GM04504 (cell line): Measurements from ENCODE around the gene OR2D3.
"Not testable (repeated sequence)": the region's sequence is repeated elsewhere in the genome, so short reads cannot be mapped to it uniquely, and the experiment has no call there.

ENCODE experiments used
- DNase-seq: peaks from one replicate; pipeline ENCODE4 v3.0.0-alpha.2; 2012; ENCODE audit warnings: low read depth

OR2D3 gene

DNA sequence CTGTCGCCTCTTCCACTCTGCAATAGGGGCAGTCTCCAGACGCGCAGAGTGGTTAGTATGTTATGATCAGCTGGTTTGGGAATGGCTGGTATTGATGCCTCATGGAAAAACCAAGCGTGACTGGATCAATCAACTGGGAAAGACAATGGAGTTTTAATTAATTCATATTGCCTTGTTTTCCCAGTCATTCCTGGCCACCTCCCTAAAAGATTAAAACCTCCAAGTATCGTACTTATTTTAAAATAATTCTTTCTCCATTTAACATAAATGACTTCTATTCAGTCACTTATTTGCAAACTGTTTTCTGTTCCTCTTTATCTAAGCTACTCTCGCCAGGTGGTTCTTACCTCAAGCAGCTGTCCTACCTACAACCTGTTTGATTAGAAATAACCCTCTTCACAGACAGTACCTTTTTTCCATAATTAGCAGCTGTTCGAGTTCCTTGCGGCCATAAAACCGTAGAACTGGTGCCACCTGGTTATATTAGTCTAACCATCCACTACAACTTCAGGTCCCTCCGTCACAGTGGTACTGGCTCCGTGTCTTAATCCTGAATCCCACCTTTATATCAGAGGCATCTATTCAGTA, 6.3 kb downstream of the OR2D3 start:
- DNase-seq: no peak

DNA sequence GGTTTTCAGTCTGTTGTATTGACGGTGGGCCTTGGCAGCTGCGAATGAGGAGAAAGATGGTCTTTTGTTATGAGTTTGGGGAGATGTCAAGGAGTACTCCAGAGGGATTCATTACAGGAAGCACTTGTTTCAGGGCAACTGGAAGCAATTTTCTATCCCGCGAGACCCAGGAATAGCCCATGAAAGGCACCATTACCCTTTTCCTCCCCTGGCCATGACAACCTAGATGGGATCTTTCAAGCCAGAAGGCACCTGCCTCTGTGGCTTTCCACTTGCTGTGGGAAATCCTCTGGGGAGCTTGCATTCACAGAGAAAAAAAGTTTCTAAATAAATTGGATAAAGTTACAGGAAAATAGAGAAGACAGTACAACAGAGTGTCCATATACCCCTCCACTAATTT, 8.1 kb downstream of the OR2D3 start:
- DNase-seq: no peak

DNA sequence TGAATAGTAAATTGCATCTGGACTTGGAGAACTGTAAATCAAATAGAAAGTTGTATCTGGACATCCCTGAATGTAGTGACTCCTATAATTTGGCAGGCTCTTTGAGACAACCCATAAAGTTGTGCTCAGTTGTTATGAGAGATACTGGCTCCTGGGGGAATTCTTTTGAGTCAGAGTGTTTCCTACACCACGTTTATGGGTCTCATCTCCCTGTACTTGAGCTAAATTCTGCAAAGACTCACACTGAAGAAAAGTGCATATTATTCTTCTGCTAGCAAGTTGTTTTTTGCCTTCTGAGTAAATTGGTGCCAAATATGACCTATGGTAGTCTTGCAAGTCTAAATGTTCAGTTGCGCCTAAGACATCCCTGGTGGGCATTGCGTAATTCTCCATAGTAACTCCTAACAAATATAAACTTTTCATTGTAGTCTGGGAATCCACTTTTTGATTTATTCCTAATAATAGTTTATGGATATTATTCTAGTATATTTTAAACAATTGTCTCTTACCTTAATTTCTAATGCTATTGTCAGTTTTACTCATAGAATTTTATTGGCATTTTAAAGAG, 10.4 kb downstream of the OR2D3 start:
- DNase-seq: peak; percentile 19

DNA sequence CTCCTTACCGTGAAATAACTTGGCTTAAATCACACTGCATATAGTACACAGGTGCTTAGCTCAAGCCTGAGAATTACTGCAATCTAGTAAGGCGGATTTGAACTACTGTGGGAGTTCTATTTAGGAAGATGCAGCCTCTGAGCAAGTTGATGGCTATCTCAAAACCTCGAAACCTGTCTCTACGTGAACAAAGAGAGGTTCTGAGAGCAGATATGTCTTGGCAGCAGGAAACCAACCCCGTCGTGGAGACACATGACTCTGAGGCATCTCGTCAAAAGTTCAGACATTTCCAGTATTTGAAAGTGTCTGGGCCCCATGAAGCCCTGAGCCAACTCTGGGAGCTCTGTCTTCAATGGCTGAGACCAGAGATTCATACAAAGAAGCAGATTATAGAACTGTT, 11.3 kb downstream of the OR2D3 start:
- no peak for DNase-seq

DNA sequence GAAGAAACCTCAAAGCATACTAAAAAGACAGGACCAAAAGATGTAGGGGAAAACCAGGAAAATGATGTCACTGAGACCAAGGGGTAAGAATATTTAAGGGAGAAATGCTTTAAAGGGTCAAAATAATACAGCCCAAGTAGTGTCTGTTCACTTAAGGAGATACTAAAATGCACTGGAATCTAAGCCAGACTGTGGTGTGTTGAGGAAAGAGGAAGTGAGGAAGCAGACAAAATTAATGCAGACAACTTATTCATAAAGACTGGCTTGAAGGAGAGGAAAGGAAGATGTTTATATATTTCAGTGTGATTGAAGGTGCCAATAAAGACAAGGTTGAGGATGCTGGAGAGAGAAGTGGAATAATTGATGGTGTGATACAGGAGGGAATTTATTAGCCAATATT, 21.2 kb downstream of the OR2D3 start:
- DNase-seq: no peak

DNA sequence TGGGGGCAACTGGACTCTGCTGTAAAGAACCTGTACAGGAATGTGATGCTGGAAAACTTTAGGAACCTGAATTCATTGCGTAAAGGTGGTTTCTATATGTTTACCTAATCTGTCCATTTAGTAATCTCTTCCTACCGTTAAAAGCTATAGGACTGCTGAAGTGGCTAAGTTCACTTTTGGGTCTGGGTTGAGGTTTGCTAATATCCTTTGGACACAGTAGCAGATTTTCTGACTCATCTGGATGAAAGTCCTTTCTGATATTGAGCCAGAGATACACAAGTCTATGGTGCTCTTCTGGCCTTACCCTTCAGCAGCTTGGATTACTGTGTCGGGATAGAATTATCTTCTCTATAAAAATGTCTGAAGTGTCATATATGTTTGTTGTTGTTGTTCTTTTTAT, 22.3 kb downstream of the OR2D3 start:
- peak; percentile 8 for DNase-seq

DNA sequence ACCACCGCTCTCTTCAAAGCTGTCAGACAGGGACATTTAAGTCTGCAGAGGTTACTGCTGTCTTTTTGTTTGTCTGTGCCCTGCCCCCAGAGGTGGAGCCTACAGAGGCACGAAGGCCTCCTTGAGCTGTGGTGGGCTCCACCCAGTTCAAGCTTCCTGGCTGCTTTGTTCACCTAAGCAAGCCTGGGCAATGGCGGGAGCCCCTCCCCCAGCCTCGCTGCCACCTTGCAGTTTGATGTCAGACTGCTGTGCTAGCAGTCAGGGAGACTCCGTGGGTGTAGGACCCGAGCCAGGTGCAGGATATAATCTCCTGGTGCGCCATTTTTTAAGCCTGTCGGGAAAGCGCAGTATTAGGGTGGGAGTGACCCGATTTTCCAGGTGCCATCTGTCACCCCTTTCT, 33.4 kb downstream of the OR2D3 start:
- not testable (repeated sequence) for DNase-seq

DNA sequence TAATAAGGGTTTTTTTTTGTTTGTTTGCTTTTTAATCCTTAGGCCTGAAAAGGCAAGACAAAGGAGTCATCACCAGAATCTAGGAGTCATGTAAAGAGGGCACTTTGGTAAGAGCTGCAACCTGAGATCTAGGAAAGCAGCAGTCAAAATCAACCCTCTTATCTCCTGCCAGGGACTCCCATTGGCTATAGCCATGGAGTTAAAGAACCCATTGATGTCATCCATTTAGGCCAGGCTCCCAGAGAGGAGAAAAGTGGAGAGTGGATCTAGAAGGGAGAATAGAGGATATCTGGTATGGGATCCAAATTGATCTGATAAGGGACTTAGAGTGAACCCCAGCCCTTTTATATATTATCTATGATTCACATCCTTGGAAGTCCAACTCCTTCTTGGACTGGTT, 41.3 kb downstream of the OR2D3 start:
- no peak for DNase-seq

DNA sequence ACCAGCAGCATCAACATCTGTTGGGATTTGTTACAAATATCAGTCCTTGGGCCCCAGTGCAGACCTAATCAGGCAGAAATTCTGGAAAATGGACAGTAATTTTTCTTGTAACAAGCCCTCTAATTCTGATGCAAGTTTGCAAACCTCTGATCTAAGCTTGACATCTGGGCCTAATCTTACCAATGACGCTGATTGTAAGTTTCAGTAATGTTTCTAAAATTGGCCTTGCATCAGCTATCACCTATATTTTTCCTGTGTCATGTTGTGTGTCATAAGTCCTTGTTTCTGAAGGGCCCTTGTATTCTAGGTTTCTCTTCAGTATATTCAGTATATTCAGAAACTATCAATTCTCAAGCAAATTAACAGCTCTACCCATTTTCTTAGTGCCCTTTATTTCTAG, 41.9 kb downstream of the OR2D3 start:
- no peak for DNase-seq

DNA sequence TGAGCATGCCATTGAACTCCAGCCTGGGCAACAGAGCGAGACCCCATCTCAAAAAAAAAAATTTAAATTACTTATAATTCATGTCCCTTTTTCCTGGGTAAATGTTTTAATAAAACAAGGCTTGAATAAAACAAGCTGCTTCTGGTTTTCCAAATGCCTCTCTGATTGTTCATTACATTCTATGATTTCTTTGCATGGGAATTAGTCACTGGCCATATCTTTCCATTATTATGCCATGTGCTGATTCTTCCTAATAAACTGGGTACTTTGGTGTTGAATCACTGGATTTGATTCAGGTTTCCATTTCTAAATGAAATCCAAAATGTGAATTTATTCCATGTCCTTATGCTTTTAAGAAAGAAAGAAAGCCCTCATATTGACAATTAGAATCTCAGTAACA, 48.0 kb downstream of the OR2D3 start:
- DNase-seq: no peak

DNA sequence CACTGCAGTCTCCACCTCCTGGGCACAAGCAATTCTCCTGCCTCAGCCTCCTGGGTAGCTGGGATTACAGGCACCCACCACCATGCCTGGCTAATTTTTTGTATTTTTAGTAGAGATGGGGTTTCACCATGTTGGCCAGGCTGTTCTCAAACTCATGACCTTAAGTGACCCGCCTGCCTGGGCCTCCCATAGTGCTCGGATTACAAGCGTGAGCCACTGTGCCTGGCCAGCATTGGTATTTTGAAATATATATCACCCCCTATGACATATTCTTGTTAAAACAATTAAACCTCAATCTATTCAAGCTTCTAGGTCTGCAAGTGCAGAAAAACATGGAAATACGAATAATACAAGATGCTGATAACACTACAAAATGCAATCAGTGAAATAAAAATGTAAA, 49.1 kb downstream of the OR2D3 start:
- not testable (repeated sequence) for DNase-seq
